Stimulated activated CD8-positive, alpha-beta memory T cell treated with anti-CD3 and anti-CD28 coated beads, Interleukin-12 subunit alpha, Interleukin-12 subunit beta, amount 100 ng/mL, for 1 hour (primary cell): ENCODE results near the gene CEP72.

Experiments used
- DNase-seq: peaks from one replicate; pipeline ENCODE4 v3.0.0-alpha.2; 2020; ENCODE audit warnings: low read depth

CEP72 gene

DNA sequence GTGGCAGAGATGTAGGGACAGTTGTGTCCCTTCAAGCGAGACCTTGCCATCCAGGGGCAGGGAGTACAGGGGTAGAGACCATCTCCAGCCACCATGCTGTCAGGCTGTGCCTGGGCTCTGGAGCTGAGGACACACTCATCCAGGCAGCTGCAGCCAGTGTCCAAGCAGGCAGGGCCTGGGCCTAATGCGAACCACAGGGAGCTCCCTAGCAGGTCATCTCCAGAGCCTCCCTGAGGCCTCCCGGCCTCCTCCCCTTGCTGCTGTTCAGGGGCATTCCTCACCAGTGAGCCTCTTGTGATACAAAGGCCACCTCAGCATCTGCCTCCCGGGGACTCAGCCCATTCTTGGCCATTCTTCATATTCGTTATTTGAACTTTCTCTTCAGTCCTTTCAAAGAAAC is 46.0 kb downstream of the CEP72 start:
- no peak for DNase-seq

DNA sequence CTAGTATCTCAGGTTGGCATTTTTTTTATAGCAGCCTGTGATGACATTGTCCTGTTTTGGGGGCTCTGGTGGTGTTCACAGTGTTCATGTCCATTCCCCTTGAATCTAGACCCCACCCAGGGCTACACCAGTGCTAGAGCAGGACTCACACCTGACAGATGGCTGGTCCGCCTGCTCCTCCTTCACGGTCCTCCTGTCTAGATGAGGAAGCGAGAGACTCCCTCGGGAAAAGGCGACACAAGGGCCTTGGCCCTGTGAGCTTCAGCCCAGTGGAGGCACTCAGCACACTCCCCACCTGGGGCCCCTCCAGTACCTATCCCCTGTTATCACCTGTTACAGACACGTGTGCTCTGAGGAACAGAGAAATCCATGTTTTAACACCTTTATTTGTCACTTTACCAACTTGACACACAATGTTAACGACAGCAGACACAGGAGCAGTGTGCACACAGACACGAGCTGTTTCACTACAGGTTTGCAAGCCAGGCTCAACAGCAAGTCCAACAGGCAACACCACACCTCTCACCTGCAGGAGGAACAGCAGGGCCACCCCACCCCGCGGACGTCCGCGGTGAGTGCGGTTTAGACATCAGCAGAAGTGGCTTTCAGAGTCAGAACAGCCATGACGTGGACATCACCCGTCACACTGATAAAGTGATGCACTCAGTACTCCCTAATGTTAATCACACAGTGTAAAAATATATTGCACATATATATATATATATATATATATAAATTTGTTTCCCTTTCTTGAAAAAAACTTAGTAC is 47.5 kb downstream of the CEP72 start:
- DNase-seq: no peak

DNA sequence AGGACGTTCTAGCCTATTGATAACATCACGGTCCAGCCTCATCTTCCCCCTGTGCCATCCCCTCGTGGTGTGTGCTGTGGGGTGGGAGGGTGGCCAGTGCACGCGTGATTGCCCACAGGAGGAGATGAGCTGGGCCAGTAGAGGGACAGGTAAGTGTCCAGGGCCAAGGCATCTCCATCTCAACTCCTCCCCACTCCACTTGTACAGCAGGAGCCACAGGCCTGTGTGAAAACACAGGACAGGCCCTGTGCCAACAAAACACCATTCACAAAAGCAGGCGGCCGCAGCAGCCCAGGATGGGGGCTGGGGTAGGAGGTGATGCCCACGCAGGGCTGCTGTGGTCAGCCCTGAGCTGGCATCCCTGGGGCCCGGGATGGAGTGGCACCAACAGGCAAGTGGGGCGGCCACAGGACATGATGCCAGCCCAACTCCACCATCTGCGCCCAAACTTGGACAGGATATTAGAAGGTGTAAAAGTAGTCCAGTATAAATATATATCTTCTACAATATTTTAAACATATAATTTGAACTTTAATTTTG is 48.4 kb downstream of the CEP72 start:
- DNase-seq: no peak

DNA sequence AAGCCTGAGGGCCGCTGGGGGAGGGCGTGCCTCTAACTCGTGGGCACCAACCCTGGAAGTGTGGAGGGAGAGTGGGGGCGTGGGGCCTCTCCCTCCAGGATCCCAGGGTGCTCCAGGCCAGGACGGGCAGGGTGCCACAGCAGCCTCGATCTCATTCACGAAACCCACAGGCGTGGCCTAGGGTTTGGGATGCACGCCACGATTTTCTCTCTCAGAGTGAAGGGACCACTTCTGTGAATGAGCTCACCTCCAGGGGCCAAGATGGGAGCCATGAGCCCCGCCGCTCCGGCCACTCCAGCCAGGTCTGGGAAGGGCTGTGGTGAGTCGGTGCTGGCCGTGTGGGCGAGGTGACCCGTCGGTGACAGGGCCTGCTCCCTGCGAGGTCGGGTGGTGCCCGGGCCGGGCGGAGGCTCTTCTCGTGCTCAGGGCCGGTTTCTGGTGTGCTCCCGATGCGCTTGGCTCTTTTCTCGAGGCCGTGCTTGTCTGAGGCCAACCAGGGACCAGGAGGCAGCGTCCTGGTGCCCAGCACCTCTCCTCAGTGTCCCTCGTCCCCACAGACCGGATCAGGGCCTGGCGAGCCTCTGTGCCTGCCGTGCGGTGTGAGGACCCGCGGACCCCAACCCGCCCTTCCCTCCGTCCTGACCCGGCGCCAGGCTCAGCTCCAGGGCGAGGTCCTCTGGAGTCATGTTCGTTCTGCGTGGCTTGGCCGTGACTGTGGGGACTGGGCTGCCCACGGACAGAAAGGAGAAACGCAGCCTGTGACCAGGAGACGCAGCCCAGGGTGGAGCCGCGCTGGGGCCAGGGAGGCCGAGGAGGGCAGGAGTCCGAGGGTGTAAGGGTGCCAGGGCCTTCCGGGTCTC is 50.0 kb downstream of the CEP72 start:
- no peak for DNase-seq

DNA sequence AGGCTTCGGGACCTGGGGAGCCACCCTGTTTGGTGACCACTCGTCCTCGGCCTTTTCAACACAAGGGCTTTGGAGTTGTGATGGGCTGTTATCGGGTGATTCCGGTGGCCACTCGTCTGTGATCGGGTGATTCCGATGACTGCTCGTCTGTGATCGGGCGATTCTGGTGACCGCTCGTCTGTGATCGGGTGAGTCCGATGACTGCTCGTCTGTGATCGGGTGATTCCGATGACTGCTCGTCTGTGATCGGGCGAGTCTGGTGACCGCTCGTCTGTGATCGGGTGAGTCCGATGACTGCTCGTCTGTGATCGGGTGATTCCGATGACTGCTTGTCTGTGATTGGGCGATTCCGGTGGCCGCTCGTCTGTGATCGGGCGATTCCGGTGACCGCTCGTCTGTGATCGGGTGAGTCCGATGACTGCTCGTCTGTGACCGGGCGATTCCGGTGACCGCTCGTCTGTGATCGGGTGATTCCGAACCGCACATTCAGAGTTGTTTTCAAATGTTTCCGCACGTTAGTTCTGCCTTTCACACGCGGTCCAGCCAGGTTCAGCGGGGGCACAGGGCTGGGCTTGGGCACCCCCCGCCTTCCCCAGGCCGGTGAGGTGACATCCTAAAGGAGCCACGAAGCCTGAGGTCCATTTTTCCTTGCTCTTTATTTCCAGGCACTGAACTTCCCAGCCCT is 50.8 kb downstream of the CEP72 start:
- DNase-seq: no peak

DNA sequence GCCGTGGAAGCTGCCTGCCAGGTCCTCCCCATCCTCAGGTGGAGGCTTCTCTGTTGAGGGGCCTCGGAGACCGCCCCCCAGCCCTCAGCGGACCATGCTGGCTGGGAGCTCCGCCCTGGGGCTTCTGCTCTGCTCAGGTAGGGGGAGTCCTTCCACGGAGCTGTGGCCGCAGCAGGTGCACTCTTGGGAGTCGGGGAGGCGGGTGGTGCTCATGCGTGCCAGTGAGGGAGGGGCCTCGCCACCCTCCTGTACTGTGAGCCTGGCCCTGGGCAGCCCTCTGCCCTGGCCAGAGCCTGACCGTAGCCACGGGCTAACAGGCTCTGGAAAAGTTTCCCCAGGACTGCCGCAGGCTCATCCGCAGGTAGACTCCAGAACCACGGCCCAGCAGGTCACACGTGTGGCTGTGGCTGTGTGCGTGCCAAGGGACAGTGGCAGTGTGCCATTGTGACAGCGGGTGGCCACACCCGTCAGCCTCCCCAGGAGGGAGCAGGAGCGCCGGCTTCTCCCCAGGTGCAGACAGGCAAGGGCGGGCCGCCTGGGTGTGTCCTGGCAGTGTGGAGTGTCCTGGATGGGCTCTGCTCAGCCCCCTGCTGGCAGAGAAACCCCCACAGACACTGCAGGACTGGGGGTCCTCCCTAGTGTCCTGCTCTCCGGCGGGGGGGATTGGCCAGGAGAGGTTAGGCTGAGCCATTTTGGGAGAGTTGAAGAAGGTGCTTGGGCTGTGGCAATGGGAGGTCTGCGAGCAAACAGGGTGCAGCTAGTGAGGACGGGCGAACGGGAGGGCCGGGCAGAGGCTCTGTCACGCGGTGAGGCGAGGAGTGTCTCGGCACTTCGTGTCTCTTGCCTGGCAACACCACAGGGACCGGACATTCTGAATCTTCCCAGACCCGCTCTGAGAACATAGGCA is 51.5 kb downstream of the CEP72 start:
- no peak for DNase-seq

DNA sequence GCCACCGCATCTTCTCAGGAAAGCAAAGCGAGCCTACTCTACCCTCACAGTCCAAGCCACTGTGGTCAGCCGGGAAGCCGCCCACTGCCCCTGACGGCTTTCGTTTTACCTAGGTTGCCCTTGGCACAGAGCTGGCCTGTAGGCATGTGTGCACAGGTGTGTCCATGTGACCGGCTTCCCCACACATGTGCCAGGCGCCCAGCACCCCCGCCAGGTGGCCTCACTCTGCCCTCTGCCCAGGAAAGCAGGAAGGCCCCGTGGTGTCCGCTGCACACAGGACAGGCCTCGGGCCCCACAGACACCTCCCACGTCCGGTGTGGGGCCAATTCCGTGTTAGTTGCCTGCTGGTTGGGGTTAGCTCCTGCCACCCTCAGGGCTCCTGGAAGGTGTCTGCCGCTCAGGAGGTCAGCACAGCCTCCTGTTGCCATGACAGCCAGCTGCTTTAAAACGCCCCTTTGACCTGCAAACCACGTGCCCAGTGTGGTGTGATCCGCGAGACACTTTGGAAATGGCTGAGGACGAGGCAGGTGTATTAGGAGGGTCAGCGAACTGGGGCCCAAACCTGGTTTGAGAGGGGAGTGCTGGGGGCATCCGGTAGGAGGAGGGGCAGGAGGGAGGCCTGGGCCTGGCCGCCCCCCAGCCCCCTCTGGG is 52.3 kb downstream of the CEP72 start:
- no peak for DNase-seq

DNA sequence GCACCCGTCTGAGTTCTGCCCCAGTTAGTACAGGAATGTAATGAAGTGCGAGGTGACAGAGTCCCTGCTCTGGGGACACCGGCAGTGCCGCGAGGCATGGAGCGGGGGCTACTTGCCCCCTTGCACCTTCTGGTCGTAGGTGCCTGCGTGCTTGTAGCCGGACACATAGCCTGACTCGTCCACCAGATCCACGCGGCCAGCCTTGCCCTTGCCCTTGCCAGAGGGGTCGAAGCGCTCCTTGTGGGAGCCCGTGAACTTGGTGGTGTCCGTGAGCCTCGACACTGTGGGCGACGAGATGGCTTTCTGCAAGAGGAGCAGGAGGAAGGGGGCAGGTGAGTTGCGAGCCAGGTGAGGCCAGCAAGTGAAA is 52.8 kb downstream of the CEP72 start:
- DNase-seq: no peak

DNA sequence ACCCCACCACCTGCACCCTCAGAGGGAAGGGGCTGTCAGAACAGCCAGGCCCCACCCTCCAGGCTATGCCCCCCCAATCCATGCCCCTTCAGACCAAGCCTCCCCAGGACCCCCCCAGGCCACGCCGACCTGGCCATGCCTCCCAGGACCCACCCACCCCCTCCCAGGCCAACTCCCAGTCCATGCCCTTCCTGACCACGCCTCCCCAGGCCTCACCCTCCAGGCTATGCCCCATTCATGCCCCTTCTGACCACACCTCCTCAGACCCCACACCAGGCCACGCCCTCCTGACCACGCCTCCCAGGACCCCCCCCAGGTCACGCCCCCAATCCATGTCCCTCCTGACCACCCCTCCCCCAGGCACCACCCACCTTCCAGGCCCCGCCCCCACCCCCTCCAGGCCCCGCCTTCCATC is 53.4 kb downstream of the CEP72 start:
- DNase-seq: no peak

DNA sequence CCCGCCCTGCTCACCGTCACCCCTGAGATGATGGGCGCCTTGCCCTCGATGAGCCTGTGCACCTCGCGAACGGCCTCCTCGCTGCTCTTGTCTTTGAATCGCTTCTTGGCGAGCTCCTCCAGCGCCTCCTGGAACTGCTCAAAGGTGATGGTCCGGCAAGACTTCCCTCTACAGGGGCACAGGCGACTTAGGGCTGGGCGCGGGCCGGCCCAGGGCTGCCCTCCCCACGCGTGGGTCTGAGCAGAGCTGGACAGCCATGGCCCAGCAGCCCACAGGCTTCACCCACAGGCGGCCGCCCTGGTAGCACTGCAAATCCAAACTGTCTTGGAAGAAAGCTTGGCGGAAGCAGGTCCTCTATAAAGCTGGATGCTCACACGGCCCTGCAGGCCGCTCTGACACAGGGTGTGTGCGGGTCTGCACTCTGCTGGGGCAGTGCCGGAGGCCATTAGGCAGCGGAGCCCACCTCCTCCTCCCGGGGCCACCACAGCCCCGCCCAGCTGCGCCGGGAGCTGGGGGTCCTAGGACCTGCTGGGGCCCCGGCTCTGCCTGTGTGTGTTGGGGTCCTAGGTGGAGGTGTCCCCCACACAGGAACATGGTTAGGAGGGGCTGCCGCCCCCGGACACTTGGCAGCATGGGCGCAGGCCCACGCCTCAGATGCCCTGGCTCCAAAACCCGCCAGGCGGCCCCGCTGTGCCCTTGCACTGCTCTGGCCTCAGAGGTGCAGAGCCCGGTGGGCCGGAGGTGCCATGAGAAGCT is 54.0 kb downstream of the CEP72 start:
- no peak for DNase-seq

DNA sequence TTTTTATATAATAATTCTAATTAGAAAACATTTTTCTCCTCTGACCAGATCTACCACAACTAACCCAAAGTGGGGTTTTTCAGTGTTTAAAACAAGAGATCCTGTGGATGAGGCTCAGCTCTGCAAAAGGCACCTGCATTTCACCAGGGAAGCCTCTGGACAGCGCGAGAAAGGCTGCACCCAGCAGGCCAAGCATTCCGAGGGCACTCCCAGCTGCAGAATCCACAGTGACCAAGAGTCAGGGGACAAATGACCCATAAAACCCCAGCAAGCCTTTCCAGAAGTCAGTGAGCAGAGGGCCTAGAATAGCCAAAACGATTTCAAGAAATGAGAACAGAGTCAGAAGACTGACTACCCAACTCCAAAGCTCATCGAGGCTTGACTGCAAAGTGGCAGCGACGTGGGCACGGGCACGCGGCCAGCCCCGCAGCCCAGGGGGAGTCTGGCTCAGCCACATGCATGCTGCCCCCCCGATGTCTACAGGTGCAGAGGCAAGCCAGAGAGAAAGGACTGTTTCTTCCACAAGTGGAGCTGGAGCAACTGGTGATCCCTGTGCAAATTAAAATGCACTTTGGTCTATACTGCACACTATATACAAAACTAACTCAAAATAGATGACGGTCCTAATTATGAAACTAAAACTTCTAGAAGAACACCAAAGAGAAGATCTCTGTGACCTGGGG is 54.8 kb downstream of the CEP72 start:
- DNase-seq: no peak

DNA sequence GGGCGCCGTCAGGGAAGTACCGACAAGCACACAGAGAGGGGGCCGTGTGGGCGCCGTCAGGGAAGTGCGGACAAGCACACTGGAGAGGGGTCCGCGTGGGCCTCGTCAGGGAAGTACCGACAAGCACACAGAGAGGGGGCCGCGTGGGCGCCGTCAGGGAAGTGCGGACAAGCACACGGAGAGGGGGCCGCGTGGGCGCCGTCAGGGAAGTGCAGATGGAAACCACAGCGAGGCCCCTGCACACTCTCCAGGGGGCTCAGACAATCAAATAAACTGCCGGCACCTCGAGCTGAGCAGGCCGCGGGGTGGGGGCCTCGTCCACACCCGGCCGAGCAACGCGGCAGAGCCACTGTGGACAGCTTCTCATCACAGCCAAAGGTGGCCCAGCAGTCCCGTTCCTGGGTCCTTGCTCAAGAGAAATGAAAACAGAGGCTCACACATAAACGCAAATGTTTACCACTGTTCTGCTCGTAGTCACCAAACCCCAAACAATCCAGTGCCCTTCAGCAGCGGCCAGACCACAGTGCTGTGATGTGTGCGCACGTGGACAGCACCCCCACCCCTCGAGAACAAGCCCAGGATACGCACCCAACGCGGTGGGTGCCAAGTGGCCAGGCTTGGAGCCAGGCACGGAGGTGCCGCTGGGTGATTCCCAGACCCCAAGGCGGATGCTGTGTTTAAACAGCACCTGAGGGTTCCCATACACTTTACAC is 56.3 kb downstream of the CEP72 start:
- no peak for DNase-seq

DNA sequence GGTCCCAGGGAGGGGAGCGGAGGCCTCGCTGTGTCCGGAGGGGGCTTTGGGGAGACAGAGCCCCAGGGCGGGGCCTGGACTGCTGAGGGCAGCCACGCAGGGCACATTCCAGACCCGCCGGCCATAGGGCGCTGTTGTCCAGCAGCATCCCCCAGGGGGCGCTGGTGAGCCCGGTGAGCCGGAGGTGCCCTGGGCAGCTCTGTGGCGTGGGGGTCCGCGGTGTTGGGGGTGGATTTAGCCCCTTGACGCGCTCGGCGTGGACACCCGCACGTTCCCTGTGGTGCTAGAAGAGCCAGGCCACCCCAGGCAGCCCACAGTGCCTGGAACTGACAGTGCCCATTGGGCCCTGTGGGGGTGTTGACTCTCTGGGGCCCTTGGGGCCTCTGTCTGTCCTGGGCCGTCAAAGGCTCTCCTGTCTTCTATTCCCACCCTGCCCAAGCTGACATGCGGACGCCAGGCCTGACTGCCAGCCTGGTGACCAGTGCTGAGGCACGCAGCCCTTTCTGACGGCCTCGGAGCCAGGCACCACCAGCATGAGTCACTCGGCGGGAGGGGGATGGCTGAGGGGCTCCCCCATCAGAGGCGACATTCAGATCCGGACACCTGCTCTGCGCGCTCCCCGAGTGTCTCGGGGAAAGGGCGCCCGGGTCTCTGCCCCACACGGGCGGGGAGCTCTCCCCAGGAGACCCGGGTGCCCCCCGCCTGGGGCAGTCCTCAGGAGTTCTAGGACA is 57.1 kb downstream of the CEP72 start:
- DNase-seq: no peak

DNA sequence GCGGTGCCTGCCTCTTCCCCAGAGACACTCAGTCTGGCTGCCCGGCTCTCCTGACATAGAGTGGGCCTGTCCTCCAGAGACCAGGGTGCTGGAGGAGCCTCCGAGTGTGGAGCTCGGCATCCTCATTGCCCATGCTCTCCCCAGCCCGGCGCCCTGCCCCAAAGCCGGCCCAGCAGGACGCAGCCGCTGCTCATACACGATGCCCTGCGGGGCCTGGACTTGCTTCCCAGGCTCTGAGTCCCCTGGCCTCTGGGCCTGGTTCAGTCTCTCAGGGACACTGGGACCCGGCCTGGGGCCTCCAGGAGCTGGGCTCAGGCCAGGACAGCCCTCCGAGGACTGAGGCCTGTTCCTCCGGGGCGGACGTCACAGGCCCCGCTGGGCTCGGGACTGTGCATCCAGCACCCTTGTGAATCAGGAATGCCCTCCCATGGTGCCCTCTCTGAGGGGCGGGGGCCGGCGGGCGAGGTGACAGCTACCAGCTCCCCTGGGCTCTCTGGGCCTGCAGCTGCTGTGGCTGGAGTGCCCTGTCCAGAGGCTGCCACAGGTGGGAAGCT is 57.8 kb downstream of the CEP72 start:
- DNase-seq: no peak

DNA sequence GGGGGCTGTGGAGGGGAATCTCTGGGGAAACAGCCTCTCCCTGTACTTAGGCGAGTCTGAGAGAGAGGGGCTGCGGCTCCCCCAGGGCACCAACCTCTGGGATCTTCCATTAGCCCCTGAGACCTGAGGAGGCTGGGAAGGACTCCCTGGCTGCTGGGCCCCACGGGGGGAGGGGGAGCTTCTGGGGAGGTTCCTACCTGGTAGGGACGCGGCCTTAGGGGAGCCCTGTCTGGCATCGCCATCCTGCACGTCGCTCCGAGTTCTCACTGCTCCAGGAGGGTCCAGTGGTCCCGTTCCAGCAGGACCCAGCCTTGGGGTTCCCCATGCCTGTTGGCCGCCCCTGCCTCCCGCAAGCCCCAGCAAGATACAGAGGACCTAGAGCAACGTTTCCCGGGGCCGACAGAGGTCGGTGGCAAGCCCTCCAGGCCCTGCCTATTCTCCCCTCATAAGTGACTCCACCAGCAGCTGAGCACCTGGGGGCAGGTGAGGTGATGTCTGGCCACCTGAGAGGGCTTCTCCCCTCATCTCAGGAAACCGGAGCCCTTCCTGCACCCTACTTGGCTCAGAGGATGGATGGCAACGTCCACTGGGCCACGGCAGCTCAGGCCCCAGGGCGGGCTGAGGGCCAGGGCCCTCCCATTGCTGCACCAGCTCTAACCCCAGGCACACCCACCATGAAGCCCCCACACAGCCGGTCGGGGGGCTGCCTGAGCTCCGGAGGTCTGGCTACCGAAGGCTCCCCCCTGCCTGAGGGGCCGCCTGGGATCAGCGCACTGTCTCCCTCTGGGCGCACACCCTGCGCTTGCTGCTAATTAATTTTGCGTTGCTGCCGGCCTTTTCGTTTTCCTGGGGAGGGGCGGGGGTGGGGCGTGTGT is 58.5 kb downstream of the CEP72 start:
- DNase-seq: no peak

DNA sequence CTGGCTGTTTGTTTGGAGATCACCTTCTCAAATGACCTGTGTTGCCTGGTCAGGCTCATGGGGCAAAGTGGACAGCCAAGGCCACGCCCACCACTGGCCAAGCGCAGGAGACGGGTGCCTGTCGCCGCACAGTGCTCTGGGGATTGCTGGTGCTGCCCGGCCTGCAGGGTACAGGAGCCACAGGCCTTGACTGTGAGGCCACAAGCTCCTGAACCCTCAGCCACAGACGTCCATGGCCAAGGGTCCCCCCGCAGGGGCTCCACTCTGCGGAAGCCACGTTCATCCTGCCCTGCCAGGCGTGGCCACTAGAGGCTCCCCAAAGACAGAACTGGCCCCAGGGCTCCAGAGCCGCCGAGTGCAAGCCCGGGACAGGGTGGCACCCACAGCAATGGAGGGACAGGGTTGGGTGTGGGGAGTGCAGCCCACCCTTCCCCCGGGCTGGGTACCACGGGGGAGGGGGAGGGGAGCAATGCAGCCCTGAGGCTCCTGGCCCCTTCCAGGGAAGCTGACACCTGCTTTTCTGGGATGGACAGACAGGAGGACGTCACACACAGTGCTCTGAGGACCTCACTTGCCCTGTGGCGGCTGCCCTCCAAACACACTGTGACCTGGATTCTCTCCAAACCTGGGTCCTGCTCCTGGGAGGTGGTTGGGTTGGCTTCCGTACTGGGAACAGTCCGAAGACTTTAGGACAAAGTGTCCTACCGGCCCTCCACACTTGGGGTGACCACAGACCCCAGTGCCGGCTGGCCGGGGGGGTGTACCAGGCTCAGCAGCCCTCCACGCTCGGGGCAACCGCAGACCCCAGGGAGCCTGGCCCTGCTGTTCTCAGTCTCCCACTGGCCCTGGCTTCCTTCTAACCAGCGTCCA is 59.6 kb downstream of the CEP72 start:
- peak; percentile 44 for DNase-seq
